HEK293 (cell line): ENCODE results near the gene FAM120B.

Experiments
- KLF10 ChIP-seq: fragments of 450-650 bp; IDR thresholded peaks from 2 replicates; pipeline ENCODE4 v1.5.1; 2018; ENCODE audit warnings: missing biosample characterization, mild to moderate bottlenecking, missing genetic modification characterization
- KLF8 ChIP-seq: fragments of 450-650 bp; formaldehyde crosslinking; IDR thresholded peaks from 2 replicates; pipeline ENCODE4 v1.5.1; 2016; ENCODE audit warnings: missing biosample characterization, missing genetic modification characterization
- MZF1 ChIP-seq: fragments of 450-650 bp; formaldehyde crosslinking; IDR thresholded peaks from 2 replicates; pipeline ENCODE4 v1.5.1; 2017; ENCODE audit warnings: missing biosample characterization, missing genetic modification characterization, borderline replicate concordance
- ZFP41 ChIP-seq: fragments of 450-650 bp; formaldehyde crosslinking; IDR thresholded peaks from 2 replicates; pipeline ENCODE4 v1.5.1; 2016; ENCODE audit warnings: missing biosample characterization, missing genetic modification characterization, borderline replicate concordance
- ZIC2 ChIP-seq: fragments of 450-650 bp; formaldehyde crosslinking; IDR thresholded peaks from 2 replicates; pipeline ENCODE4 v1.5.1; 2016; ENCODE audit warnings: missing biosample characterization, missing genetic modification characterization
- ZNF121 ChIP-seq: fragments of 450-650 bp; formaldehyde crosslinking; IDR thresholded peaks from 2 replicates; pipeline ENCODE4 v1.5.1; 2016; ENCODE audit warnings: missing biosample characterization, missing genetic modification characterization
- ZNF292 ChIP-seq: fragments of 450-650 bp; formaldehyde crosslinking; IDR thresholded peaks from 2 replicates; pipeline ENCODE4 v1.5.1; 2016; ENCODE audit warnings: low read depth, missing biosample characterization, missing genetic modification characterization, borderline replicate concordance
- ZNF37A ChIP-seq: fragments of 450-650 bp; IDR thresholded peaks from 2 replicates; pipeline ENCODE4 v1.5.1; 2018; ENCODE audit warnings: missing biosample characterization, missing genetic modification characterization
- ZNF391 ChIP-seq: fragments of 450-650 bp; formaldehyde crosslinking; IDR thresholded peaks from 2 replicates; pipeline ENCODE4 v1.5.1; 2016; ENCODE audit warnings: low read depth, missing biosample characterization, missing genetic modification characterization, borderline replicate concordance
- ZNF510 ChIP-seq: fragments of 450-650 bp; formaldehyde crosslinking; IDR thresholded peaks from 2 replicates; pipeline ENCODE4 v1.5.1; 2018; ENCODE audit warnings: mild to moderate bottlenecking, missing genetic modification characterization, missing biosample characterization; ENCODE audit not compliant: insufficient replicate concordance
- ZNF521 ChIP-seq: fragments of 450-650 bp; formaldehyde crosslinking; IDR thresholded peaks from 2 replicates; pipeline ENCODE4 v1.5.1; 2017; ENCODE audit warnings: missing biosample characterization, mild to moderate bottlenecking, missing genetic modification characterization
- ZNF529 ChIP-seq: fragments of 450-650 bp; formaldehyde crosslinking; IDR thresholded peaks from 2 replicates; pipeline ENCODE4 v1.5.1; 2017; ENCODE audit warnings: missing genetic modification characterization, missing biosample characterization; ENCODE audit not compliant: insufficient replicate concordance
- ZNF677 ChIP-seq: fragments of 450-650 bp; IDR thresholded peaks from 2 replicates; pipeline ENCODE4 v1.5.0; 2018; ENCODE audit warnings: missing biosample characterization, mild to moderate bottlenecking, missing genetic modification characterization, moderate library complexity
- ZNF76 ChIP-seq: fragments of 450-650 bp; formaldehyde crosslinking; IDR thresholded peaks from 2 replicates; pipeline ENCODE4; 2016; ENCODE audit warnings: low read depth, missing biosample characterization, missing genetic modification characterization, borderline replicate concordance
- ZNF768 ChIP-seq: fragments of 450-650 bp; formaldehyde crosslinking; IDR thresholded peaks from 2 replicates; pipeline ENCODE4 v1.5.1; 2018; ENCODE audit warnings: missing biosample characterization, mild to moderate bottlenecking, missing genetic modification characterization
- ZNF785 ChIP-seq: fragments of 450-650 bp; formaldehyde crosslinking; IDR thresholded peaks from 2 replicates; pipeline ENCODE4 v1.5.1; 2016; ENCODE audit warnings: missing biosample characterization, missing genetic modification characterization
- TF ChIP-seq, protein P1 (sequence below): IDR thresholded peaks from 2 replicates; pipeline ENCODE4 v1.6.1; 2011; ENCODE audit warnings: mild to moderate bottlenecking, low read depth, low read length, borderline replicate concordance
- TF ChIP-seq, protein P2 (sequence below): fragments of 450-650 bp; formaldehyde crosslinking; IDR thresholded peaks from 2 replicates; pipeline ENCODE4 v1.5.1; 2016; ENCODE audit warnings: missing biosample characterization, missing genetic modification characterization
- TF ChIP-seq, protein P3 (sequence below): fragments of 450-650 bp; formaldehyde crosslinking; IDR thresholded peaks from 2 replicates; pipeline ENCODE4 v1.5.1; 2017; ENCODE audit warnings: missing biosample characterization, missing genetic modification characterization
- TF ChIP-seq, protein P4 (sequence below): fragments of 450-650 bp; formaldehyde crosslinking; IDR thresholded peaks from 2 replicates; pipeline ENCODE4 v1.5.1; 2016; ENCODE audit warnings: missing biosample characterization, missing genetic modification characterization, low read depth
- TF ChIP-seq, protein P5 (sequence below): fragments of 450-650 bp; formaldehyde crosslinking; IDR thresholded peaks from 2 replicates; pipeline ENCODE4 v1.5.1; 2017; ENCODE audit warnings: missing biosample characterization, mild to moderate bottlenecking, missing genetic modification characterization, moderate library complexity
- TF ChIP-seq, protein P6 (sequence below): fragments of 450-650 bp; formaldehyde crosslinking; IDR thresholded peaks from 2 replicates; pipeline ENCODE4 v1.5.1; 2016; ENCODE audit warnings: missing biosample characterization, missing genetic modification characterization
- TF ChIP-seq, protein P7 (sequence below): fragments of 450-650 bp; formaldehyde crosslinking; IDR thresholded peaks from 2 replicates; pipeline ENCODE4 v1.5.1; 2016; ENCODE audit warnings: missing biosample characterization, missing genetic modification characterization
- TF ChIP-seq, protein P8 (sequence below): sonication (generic); formaldehyde crosslinking; IDR thresholded peaks from 2 replicates; pipeline ENCODE4 v1.8.1; 2022; ENCODE audit warnings: mild to moderate bottlenecking, moderate library complexity, missing genetic modification reagents

FAM120B gene

DNA sequence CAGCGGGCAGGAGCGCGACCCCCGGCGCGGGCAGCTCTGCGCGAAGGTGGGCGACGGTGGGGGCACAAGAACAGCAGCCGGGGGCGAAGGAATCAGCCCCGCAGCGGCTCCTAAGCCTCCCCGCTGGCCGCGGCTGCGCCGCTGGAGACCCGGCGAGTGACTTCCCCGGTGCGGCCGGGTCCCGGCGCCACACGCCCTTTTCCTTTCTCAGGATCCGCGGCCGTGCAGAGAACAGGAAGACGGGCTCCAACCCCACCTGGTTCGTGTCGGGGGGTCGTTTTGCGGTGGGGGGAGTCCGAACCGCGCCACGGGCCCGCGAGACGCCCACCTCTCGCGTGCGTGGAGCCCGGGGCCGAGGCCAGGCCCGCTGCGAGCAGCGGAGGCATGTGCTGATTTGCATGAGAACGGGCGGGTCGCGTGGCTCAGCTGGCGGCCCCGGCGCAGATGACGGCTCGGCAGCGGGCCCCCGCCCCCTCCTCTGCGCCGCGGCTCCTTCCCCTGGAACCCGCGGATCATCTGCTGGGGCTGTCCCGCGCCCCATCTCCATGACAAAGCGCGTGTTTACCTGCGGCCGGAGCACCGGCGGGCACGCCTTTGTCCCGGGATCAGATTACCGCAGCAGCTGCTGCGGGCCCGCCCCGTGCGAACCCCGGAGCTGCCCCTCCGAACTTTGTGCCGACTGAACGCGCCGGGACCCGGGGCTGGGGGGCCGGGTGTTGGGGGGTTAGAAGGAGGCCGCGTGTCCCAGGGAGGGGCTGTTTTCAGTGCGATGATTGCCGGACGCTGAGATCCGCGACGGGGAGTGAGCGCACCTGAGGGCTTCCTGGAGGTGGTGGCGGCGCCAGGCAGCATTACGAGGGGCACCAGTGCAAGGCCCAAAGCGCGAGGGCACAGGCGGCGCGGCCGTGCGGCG lies 10.8 kb upstream of the FAM120B start (continued):
- TF ChIP-seq, protein P1, sequence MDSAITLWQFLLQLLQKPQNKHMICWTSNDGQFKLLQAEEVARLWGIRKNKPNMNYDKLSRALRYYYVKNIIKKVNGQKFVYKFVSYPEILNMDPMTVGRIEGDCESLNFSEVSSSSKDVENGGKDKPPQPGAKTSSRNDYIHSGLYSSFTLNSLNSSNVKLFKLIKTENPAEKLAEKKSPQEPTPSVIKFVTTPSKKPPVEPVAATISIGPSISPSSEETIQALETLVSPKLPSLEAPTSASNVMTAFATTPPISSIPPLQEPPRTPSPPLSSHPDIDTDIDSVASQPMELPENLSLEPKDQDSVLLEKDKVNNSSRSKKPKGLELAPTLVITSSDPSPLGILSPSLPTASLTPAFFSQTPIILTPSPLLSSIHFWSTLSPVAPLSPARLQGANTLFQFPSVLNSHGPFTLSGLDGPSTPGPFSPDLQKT: no peak
- TF ChIP-seq, protein P2, sequence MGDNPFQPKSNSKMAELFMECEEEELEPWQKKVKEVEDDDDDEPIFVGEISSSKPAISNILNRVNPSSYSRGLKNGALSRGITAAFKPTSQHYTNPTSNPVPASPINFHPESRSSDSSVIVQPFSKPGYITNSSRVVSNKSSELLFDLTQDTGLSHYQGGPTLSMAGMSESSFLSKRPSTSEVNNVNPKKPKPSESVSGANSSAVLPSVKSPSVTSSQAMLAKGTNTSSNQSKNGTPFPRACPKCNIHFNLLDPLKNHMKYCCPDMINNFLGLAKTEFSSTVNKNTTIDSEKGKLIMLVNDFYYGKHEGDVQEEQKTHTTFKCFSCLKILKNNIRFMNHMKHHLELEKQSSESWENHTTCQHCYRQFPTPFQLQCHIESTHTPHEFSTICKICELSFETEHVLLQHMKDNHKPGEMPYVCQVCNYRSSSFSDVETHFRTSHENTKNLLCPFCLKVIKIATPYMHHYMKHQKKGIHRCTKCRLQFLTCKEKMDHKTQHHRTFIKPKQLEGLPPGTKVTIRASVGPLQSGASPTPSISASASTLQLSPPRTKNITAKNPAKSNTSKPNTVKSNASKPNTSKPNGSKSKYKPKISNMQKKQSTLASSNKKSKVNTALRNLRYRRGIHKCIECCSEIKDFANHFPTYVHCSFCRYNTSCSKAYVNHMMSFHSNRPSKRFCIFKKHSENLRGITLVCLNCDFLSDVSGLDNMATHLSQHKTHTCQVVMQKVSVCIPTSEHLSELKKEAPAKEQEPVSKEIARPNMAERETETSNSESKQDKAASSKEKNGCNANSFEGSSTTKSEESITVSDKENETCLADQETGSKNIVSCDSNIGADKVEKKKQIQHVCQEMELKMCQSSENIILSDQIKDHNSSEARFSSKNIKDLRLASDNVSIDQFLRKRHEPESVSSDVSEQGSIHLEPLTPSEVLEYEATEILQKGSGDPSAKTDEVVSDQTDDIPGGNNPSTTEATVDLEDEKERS: no peak
- TF ChIP-seq, protein P3, sequence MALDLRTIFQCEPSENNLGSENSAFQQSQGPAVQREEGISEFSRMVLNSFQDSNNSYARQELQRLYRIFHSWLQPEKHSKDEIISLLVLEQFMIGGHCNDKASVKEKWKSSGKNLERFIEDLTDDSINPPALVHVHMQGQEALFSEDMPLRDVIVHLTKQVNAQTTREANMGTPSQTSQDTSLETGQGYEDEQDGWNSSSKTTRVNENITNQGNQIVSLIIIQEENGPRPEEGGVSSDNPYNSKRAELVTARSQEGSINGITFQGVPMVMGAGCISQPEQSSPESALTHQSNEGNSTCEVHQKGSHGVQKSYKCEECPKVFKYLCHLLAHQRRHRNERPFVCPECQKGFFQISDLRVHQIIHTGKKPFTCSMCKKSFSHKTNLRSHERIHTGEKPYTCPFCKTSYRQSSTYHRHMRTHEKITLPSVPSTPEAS (tag by site-specific recombination): peak; percentile 19; the same call in 1 of the 2 replicates
- peak; percentile 87 for TF ChIP-seq ZIC2 (tag by site-specific recombination)
- TF ChIP-seq, protein P4, sequence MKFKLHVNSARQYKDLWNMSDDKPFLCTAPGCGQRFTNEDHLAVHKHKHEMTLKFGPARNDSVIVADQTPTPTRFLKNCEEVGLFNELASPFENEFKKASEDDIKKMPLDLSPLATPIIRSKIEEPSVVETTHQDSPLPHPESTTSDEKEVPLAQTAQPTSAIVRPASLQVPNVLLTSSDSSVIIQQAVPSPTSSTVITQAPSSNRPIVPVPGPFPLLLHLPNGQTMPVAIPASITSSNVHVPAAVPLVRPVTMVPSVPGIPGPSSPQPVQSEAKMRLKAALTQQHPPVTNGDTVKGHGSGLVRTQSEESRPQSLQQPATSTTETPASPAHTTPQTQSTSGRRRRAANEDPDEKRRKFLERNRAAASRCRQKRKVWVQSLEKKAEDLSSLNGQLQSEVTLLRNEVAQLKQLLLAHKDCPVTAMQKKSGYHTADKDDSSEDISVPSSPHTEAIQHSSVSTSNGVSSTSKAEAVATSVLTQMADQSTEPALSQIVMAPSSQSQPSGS: no peak
- TF ChIP-seq ZNF76: no peak
- no peak for TF ChIP-seq ZNF37A (tag by site-specific recombination)
- TF ChIP-seq, protein P5, sequence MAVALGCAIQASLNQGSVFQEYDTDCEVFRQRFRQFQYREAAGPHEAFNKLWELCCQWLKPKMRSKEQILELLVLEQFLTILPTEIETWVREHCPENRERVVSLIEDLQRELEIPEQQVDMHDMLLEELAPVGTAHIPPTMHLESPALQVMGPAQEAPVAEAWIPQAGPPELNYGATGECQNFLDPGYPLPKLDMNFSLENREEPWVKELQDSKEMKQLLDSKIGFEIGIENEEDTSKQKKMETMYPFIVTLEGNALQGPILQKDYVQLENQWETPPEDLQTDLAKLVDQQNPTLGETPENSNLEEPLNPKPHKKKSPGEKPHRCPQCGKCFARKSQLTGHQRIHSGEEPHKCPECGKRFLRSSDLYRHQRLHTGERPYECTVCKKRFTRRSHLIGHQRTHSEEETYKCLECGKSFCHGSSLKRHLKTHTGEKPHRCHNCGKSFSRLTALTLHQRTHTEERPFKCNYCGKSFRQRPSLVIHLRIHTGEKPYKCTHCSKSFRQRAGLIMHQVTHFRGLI: peak; percentile 56
- TF ChIP-seq, protein P6, sequence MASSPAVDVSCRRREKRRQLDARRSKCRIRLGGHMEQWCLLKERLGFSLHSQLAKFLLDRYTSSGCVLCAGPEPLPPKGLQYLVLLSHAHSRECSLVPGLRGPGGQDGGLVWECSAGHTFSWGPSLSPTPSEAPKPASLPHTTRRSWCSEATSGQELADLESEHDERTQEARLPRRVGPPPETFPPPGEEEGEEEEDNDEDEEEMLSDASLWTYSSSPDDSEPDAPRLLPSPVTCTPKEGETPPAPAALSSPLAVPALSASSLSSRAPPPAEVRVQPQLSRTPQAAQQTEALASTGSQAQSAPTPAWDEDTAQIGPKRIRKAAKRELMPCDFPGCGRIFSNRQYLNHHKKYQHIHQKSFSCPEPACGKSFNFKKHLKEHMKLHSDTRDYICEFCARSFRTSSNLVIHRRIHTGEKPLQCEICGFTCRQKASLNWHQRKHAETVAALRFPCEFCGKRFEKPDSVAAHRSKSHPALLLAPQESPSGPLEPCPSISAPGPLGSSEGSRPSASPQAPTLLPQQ (tag by site-specific recombination): peak; percentile 67; the same call in 1 of the 2 replicates
- TF ChIP-seq, protein P7, sequence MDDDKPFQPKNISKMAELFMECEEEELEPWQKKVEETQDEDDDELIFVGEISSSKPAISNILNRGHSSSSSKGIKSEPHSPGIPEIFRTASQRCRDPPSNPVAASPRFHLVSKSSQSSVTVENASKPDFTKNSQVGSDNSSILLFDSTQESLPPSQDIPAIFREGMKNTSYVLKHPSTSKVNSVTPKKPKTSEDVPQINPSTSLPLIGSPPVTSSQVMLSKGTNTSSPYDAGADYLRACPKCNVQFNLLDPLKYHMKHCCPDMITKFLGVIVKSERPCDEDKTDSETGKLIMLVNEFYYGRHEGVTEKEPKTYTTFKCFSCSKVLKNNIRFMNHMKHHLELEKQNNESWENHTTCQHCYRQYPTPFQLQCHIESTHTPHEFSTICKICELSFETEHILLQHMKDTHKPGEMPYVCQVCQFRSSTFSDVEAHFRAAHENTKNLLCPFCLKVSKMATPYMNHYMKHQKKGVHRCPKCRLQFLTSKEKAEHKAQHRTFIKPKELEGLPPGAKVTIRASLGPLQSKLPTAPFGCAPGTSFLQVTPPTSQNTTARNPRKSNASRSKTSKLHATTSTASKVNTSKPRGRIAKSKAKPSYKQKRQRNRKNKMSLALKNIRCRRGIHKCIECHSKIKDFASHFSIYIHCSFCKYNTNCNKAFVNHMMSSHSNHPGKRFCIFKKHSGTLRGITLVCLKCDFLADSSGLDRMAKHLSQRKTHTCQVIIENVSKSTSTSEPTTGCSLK (tag by site-specific recombination): no peak
- TF ChIP-seq ZNF292: no peak
- no peak for TF ChIP-seq ZNF785 (tag by site-specific recombination)
- no peak for TF ChIP-seq MZF1 (tag by site-specific recombination)
- TF ChIP-seq KLF10 (tag by site-specific recombination): peak; percentile 47; the same call in 1 of the 2 replicates
- TF ChIP-seq ZNF391 (tag by site-specific recombination): no peak
- no peak for TF ChIP-seq ZFP41
- no peak for TF ChIP-seq ZNF121 (tag by site-specific recombination)
- TF ChIP-seq ZNF677: no peak
- TF ChIP-seq ZNF510: no peak
- no peak for TF ChIP-seq ZNF529 (tag by site-specific recombination)
- TF ChIP-seq ZNF521 (tag by site-specific recombination): no peak
- TF ChIP-seq, protein P8, sequence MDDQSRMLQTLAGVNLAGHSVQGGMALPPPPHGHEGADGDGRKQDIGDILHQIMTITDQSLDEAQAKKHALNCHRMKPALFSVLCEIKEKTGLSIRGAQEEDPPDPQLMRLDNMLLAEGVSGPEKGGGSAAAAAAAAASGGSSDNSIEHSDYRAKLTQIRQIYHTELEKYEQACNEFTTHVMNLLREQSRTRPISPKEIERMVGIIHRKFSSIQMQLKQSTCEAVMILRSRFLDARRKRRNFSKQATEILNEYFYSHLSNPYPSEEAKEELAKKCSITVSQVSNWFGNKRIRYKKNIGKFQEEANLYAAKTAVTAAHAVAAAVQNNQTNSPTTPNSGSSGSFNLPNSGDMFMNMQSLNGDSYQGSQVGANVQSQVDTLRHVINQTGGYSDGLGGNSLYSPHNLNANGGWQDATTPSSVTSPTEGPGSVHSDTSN: peak; percentile 38; the same call in 1 of the 2 replicates
- TF ChIP-seq ZNF768 (tag by site-specific recombination): no peak
- no peak; the same call in 1 of the 2 replicates for TF ChIP-seq KLF8 (tag by site-specific recombination)
